Measurements from ENCODE around the gene SETBP1.

DNA sequence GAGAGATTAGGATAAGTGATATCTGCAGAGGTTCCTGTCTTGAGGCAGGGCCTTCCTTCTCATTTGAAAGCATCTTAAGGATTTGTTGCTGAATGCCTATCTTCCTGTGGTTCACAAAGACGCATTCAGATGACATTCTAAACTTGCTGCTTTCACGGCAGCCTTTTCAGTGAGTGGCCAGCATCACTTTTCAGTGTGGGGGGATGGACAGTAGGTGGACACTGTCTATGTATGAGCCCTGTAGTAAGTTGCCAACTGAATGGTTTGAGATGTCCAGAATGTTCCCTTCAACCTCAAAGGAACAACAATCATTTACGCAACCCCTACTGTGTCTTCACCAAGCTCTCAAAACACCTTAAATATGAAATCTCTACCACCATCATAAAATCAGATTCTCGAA lies 46.6 kb downstream of the SETBP1 start:
- no peak for TF ChIP-seq POLR2AphosphoS5 (IDR thresholded peaks at IDR 0.05; ENCODE audit: borderline replicate concordance, low read depth, low read length)
- no peak for TF ChIP-seq FOXP2 (optimal IDR thresholded peaks at IDR 0.05; ENCODE audit: control extremely low read depth, extremely low read length, insufficient read depth)
- no peak for TF ChIP-seq EZH2 (IDR thresholded peaks at IDR 0.05)

All from SK-N-MC (cell line).